NB4 (cell line): ENCODE data around the gene DDHD1.

Experiments
- DNase-seq: peaks from one replicate; pipeline ENCODE4 v3.0.0; 2010; ENCODE audit warnings: low read depth
- H3K4me3 ChIP-seq: one replicate; pipeline ENCODE4 v1.5.1; 2011; ENCODE audit warnings: mild to moderate bottlenecking, low read depth, low read length, moderate library complexity
- CTCF ChIP-seq: IDR thresholded peaks from one replicate; pipeline ENCODE4 v1.5.1; 2012; ENCODE audit warnings: low read depth, low read length
- MAX ChIP-seq: IDR thresholded peaks from 2 replicates; pipeline ENCODE4 v1.6.1; 2011; ENCODE audit warnings: low read depth, low read length
- MYC ChIP-seq: IDR thresholded peaks from 2 replicates; pipeline ENCODE4 v1.6.1; 2011; ENCODE audit warnings: low read depth, low read length
- POLR2A ChIP-seq: IDR thresholded peaks from 2 replicates; pipeline ENCODE4 v1.6.1; 2011; ENCODE audit warnings: mild to moderate bottlenecking; ENCODE audit not compliant: insufficient read length; ENCODE audit errors: extremely low read depth

Gene DDHD1

GRCh38 chr14:53019406-53019805, 133.7 kb downstream of the DDHD1 start:
- TF ChIP-seq MYC, result no peak
- no peak for TF ChIP-seq MAX
- TF ChIP-seq CTCF, result no peak
- TF ChIP-seq POLR2A, result no peak
- DNase-seq, result no peak
- H3K4me3 ChIP-seq, result no peak overlapping the region

- no peak for DNase-seq
- TF ChIP-seq POLR2A, result no peak
- TF ChIP-seq MYC, result no peak
- no peak for TF ChIP-seq CTCF
- TF ChIP-seq MAX, result no peak
- H3K4me3 ChIP-seq, result no peak overlapping the region
These were observed 135.3 kb downstream of the DDHD1 start for GRCh38 chr14:53017837-53018236.

- no peak for DNase-seq
- TF ChIP-seq POLR2A, result no peak
- no peak for TF ChIP-seq MAX
- TF ChIP-seq MYC, result no peak
- no peak for TF ChIP-seq CTCF
- no peak overlapping the region for H3K4me3 ChIP-seq
These were observed 136.2 kb downstream of the DDHD1 start for GRCh38 chr14:53016919-53017318.

GRCh38 chr14:53016491-53016890, 136.6 kb downstream of the DDHD1 start:
- DNase-seq, result no peak
- no peak for TF ChIP-seq MYC
- no peak for TF ChIP-seq CTCF
- TF ChIP-seq POLR2A, result no peak
- TF ChIP-seq MAX, result no peak
- H3K4me3 ChIP-seq, result no peak overlapping the region

- DNase-seq, result no peak
- no peak for TF ChIP-seq CTCF
- no peak for TF ChIP-seq MYC
- no peak for TF ChIP-seq POLR2A
- TF ChIP-seq MAX, result no peak
- H3K4me3 ChIP-seq, result no peak overlapping the region
These were observed 142.1 kb downstream of the DDHD1 start for GRCh38 chr14:53011053-53011462.
